Ishikawa (cell line): ENCODE measurements around the gene UQCC2.

ENCODE experiments used
- CEBPB ChIP-seq: IDR thresholded peaks from 2 replicates; pipeline ENCODE4 v1.6.1; 2012
- CREB1 ChIP-seq: IDR thresholded peaks from 2 replicates; pipeline ENCODE4 v1.6.1; 2012; ENCODE audit warnings: low read depth
- EGR1 ChIP-seq: IDR thresholded peaks from 2 replicates; pipeline ENCODE4 v1.6.1; 2012
- EP300 ChIP-seq: IDR thresholded peaks from 2 replicates; pipeline ENCODE4 v1.6.1; 2012; ENCODE audit warnings: borderline replicate concordance
- FOXM1 ChIP-seq: IDR thresholded peaks from 2 replicates; pipeline ENCODE4 v1.6.1; 2012; ENCODE audit warnings: low read depth, borderline replicate concordance
- MAX ChIP-seq: IDR thresholded peaks from 2 replicates; pipeline ENCODE4 v1.6.1; 2012
- NFIC ChIP-seq: IDR thresholded peaks from 2 replicates; pipeline ENCODE4 v1.6.1; 2012
- RAD21 ChIP-seq: IDR thresholded peaks from 2 replicates; pipeline ENCODE4 v1.6.1; 2012; ENCODE audit warnings: low read depth
- REST ChIP-seq: IDR thresholded peaks from 2 replicates; pipeline ENCODE4 v1.6.1; 2012; ENCODE audit warnings: low read depth, mild to moderate bottlenecking
- TAF1 ChIP-seq: IDR thresholded peaks from 2 replicates; pipeline ENCODE4 v1.6.1; 2012; ENCODE audit warnings: low read depth, mild to moderate bottlenecking
- TCF12 ChIP-seq: IDR thresholded peaks from 2 replicates; pipeline ENCODE4 v1.6.1; 2012; ENCODE audit warnings: low read depth
- TEAD4 ChIP-seq: IDR thresholded peaks from 2 replicates; pipeline ENCODE4 v1.6.1; 2012
- USF1 ChIP-seq: IDR thresholded peaks from 2 replicates; pipeline ENCODE4 v1.6.1; 2012
- YY1 ChIP-seq: IDR thresholded peaks from 2 replicates; pipeline ENCODE4 v1.6.1; 2012; ENCODE audit warnings: low read depth
- ZBTB7A ChIP-seq: IDR thresholded peaks from 2 replicates; pipeline ENCODE4 v1.6.1; 2012; ENCODE audit warnings: low read depth

UQCC2 gene

GRCh38 chr6:33746651-33747100 lies 35.2 kb upstream of the UQCC2 start, which contains the start of gene IP6K3:
Gene IP6K3 (minus strand): TSS chr6:33746905. CDS start chr6:33735476, 11,429 bp downstream.
- TF ChIP-seq YY1 (no peak), USF1 (0 out of 2 replicates have a peak, but pooled peaks have one; percentile 44), RAD21 (no peak)

- TF ChIP-seq ZBTB7A (peak; percentile 66), RAD21 (no peak)
Measured at GRCh38 chr6:33746036-33746600, 34.6 kb upstream of the UQCC2 start.

- TF ChIP-seq RAD21 (no peak), MAX (no peak), TAF1 (no peak), USF1 (no peak), YY1 (no peak), TCF12 (no peak)
Measured at GRCh38 chr6:33745548-33745947, 34.0 kb upstream of the UQCC2 start.

GRCh38 chr6:33744895-33745546 lies 33.5 kb upstream of the UQCC2 start:
- TF ChIP-seq FOXM1 (no peak), CEBPB (no peak), ZBTB7A (0 out of 2 replicates have a peak, but pooled peaks have one; percentile 33), CREB1 (no peak), TEAD4 (peak; percentile 49; the same call in 1 of the 2 replicates), TCF12 (peak; percentile 32; the same call in 1 of the 2 replicates), TAF1 (no peak), NFIC (no peak), USF1 (0 out of 2 replicates have a peak, but pooled peaks have one; percentile 7), EGR1 (no peak), REST (no peak), MAX (peak; percentile 90), RAD21 (no peak), YY1 (no peak), EP300 (peak; percentile 56)

GRCh38 chr6:33744001-33744848 lies 32.7 kb upstream of the UQCC2 start:
- no peak for TF ChIP-seq USF1
- TF ChIP-seq CREB1 = no peak
- peak; percentile 5; the same call in 1 of the 2 replicates for TF ChIP-seq EP300
- TF ChIP-seq NFIC = no peak
- TF ChIP-seq MAX = peak; percentile 72
- peak; percentile 95 for TF ChIP-seq CEBPB
- TF ChIP-seq REST = no peak
- TF ChIP-seq FOXM1 = no peak
- TF ChIP-seq TCF12 = peak; percentile 77
- TF ChIP-seq TAF1 = no peak
- TF ChIP-seq RAD21 = peak; percentile 97
- peak; percentile 48 for TF ChIP-seq TEAD4
- 0 out of 2 replicates have a peak, but pooled peaks have one; percentile 44 for TF ChIP-seq ZBTB7A
- TF ChIP-seq EGR1 = no peak
- no peak for TF ChIP-seq YY1
